HCT116 (cell line): ENCODE measurements around the gene KIFC1. TPM values are rescaled to one million over a fixed set of nuclear protein-coding genes. Genes with fewer than 3 reads are reported as not detected.

Source experiments
- ATAC-seq: fragments of 200-7000 bp; cut with Tn5 transposase; 2 replicates; pipeline ENCODE4 v1.9.1; 2020; ENCODE audit warnings: mild to moderate bottlenecking, moderate library complexity
- BruUV-seq: library from RNA; stranded (reverse); fragments of 400-500 nt; replicated peaks from 2 replicates; lab custom pipeline; 2021; lab: Mats Ljungman, UMichigan
- CTCF ChIA-PET: fragments of 300-600 bp; sonication (Branson Sonifier 250); formaldehyde crosslinking; loops from one replicate; lab custom pipeline; 2021; ENCODE audit warnings: antibody characterized with exemption; lab: Charles Lee
- POLR2A ChIA-PET: fragments of 300-600, 350-600 bp; sonication (Branson Sonifier 250); formaldehyde crosslinking; loops from one replicate; lab custom pipeline; 2021; ENCODE audit warnings: antibody characterized with exemption; lab: Charles Lee
- RAD21 ChIA-PET, 2 experiments: fragments of 300-600 bp; sonication (Branson Sonifier 250); formaldehyde crosslinking; loops; one replicate each; lab custom pipeline; 2023; ENCODE audit warnings: low total read pairs in 2 of 2; ENCODE audit not compliant: uncharacterized antibody in 2 of 2, unreplicated experiment in 2 of 2, low non-redundant PET in 1 of 2; lab: Charles Lee
- DNase-seq: peaks from one replicate; pipeline ENCODE4 v3.0.0-alpha.2; 2010; ENCODE audit warnings: low read depth, low spot score
- H2AFZ ChIP-seq: fragments of 200-600 bp; shearing (Covaris generic), sonication (generic); 2 replicates; pipeline ENCODE4 v1.6.1; 2017; ENCODE audit warnings: low read depth, mixed run types, mixed read lengths, antibody characterized with exemption, low read length; ENCODE audit not compliant: poor library complexity, severe bottlenecking
- H3K27ac ChIP-seq: 2 replicates; pipeline ENCODE4 v1.5.1; 2012; ENCODE audit warnings: low read depth, low read length
- H3K27me3 ChIP-seq: fragments of 200-600 bp; sonication (generic); 2 replicates; pipeline ENCODE4 v1.6.1; 2016; ENCODE audit warnings: mixed run types, low read length, mixed read lengths; ENCODE audit not compliant: insufficient read depth
- H3K36me3 ChIP-seq, 2 experiments: fragments of 200-500 bp in 1 of 2; fragments of 200-600 bp in 1 of 2; sonication (Bioruptor generic) in 1 of 2; sonication (generic) in 1 of 2; 2 replicates each; pipeline versions ENCODE4 v1.5.1 to v1.6.1; 2014 to 2016; ENCODE audit warnings: low read length in 2 of 2, inconsistent platforms in 1 of 2, mixed read lengths in 1 of 2, mixed run types in 1 of 2; ENCODE audit not compliant: insufficient read depth in 2 of 2, control insufficient read depth in 1 of 2
- H3K4me1 ChIP-seq, 2 experiments: fragments of 200-600 bp in 1 of 2; sonication (generic) in 1 of 2; 2 replicates each; pipeline versions ENCODE4 v1.5.1 to v1.6.1; 2012 to 2017; ENCODE audit warnings: low read length in 2 of 2, inconsistent platforms in 1 of 2, mild to moderate bottlenecking in 1 of 2, mixed read lengths in 1 of 2, mixed run types in 1 of 2, moderate library complexity in 1 of 2; ENCODE audit not compliant: insufficient read depth in 2 of 2, control insufficient read depth in 1 of 2
- H3K4me2 ChIP-seq: fragments of 200-600 bp; sonication (generic); 2 replicates; pipeline ENCODE4 v1.6.1; 2017; ENCODE audit warnings: mixed run types, low read length, mixed read lengths
- H3K4me3 ChIP-seq, 2 experiments: fragments of 200-600 bp in 1 of 2; sonication (generic) in 1 of 2; replicated peaks in 1 of 2; 2 replicates each; pipeline ENCODE4 v1.5.1; 2011 to 2016; ENCODE audit warnings: low read length in 2 of 2, control low read depth in 1 of 2, low read depth in 1 of 2, mild to moderate bottlenecking in 1 of 2, mixed read lengths in 1 of 2, mixed run types in 1 of 2
- H3K79me2 ChIP-seq: fragments of 200-600 bp; sonication (generic); 2 replicates; pipeline ENCODE4 v1.6.1; 2017; ENCODE audit warnings: mild to moderate bottlenecking, mixed run types, low read length, moderate library complexity, mixed read lengths; ENCODE audit not compliant: insufficient read depth
- H3K9ac ChIP-seq: fragments of 200-600 bp; sonication (generic); 2 replicates; pipeline ENCODE4 v1.6.1; 2016; ENCODE audit warnings: low read length, mixed read lengths
- H3K9me2 ChIP-seq: fragments of 200-600 bp; sonication (generic), shearing (Covaris generic); 2 replicates; pipeline ENCODE4 v1.6.1; 2017; ENCODE audit warnings: mixed run types, mild to moderate bottlenecking, moderate library complexity; ENCODE audit not compliant: insufficient read depth
- H3K9me3 ChIP-seq, 2 experiments: fragments of 200-500 bp in 1 of 2; fragments of 200-600 bp in 1 of 2; sonication (Bioruptor generic) in 1 of 2; sonication (generic) in 1 of 2; 2 replicates each; pipeline ENCODE4 v1.6.1; 2014 to 2017; ENCODE audit warnings: low read length in 2 of 2, mixed read lengths in 2 of 2, inconsistent platforms in 1 of 2, low read depth in 1 of 2, mild to moderate bottlenecking in 1 of 2, mixed run types in 1 of 2, moderate library complexity in 1 of 2; ENCODE audit not compliant: control insufficient read depth in 1 of 2, insufficient read depth in 1 of 2
- H4K20me1 ChIP-seq: fragments of 200-600 bp; sonication (generic), shearing (Covaris generic); 2 replicates; pipeline ENCODE4 v1.6.1; 2017; ENCODE audit warnings: mixed run types, mild to moderate bottlenecking, moderate library complexity; ENCODE audit not compliant: insufficient read depth
- ATF3 ChIP-seq: IDR thresholded peaks from 2 replicates; pipeline ENCODE4 v1.6.1; 2012
- POLR2A ChIP-seq: IDR thresholded peaks from 2 replicates; pipeline ENCODE4 v1.7.0; 2011; ENCODE audit warnings: borderline replicate concordance; ENCODE audit not compliant: insufficient read depth, insufficient read length; ENCODE audit errors: extremely low read depth
- POLR2AphosphoS5 ChIP-seq: IDR thresholded peaks from 2 replicates; pipeline ENCODE4 v1.6.1; 2011; ENCODE audit warnings: mild to moderate bottlenecking, low read depth, low read length, moderate library complexity
- SP1 ChIP-seq: IDR thresholded peaks from 2 replicates; pipeline ENCODE4 v1.6.1; 2012; ENCODE audit warnings: low read depth
- TCF7L2 ChIP-seq: IDR thresholded peaks from 2 replicates; pipeline ENCODE4 v1.7.0; 2011; ENCODE audit warnings: borderline replicate concordance, inconsistent platforms; ENCODE audit not compliant: insufficient read depth, insufficient read length; ENCODE audit errors: extremely low read depth
- YY1 ChIP-seq: IDR thresholded peaks from 2 replicates; pipeline ENCODE4 v1.6.1; 2011; ENCODE audit warnings: low read length, low read depth, moderate library complexity, mild to moderate bottlenecking; ENCODE audit not compliant: insufficient replicate concordance; ENCODE audit errors: extremely low read depth
- ZNF274 ChIP-seq: fragments of 200-500 bp; sonication (Bioruptor generic); IDR thresholded peaks from 2 replicates; pipeline ENCODE4 v1.6.1; 2014; ENCODE audit warnings: mild to moderate bottlenecking, low read depth, low read length, inconsistent platforms
- intact Hi-C: fragments of 100-400 bp; cut with micrococcal nuclease; formaldehyde crosslinking; loops from 2 replicates; pipeline ENCODE4 v1.10.0; 2022
- total RNA-seq: library from RNA; stranded (reverse); gene quantifications from one replicate; pipeline ENCODE4 v1.2.1, GENCODE V29; 2021; ENCODE audit not compliant: unreplicated experiment
- TF ChIP-seq, protein P1 (sequence below), 3 experiments: fragments of 200-600 bp in 1 of 3; sonication (generic) in 1 of 3; IDR thresholded peaks in 2 of 3; conservative IDR thresholded peaks in 1 of 3; 2 replicates each; pipeline ENCODE4 v1.5.1; 2012 to 2017; ENCODE audit warnings: low read depth in 2 of 3, low read length in 2 of 3, antibody characterized with exemption in 1 of 3, borderline replicate concordance in 1 of 3, control low read depth in 1 of 3, mild to moderate bottlenecking in 1 of 3, mixed read lengths in 1 of 3, mixed run types in 1 of 3, moderate library complexity in 1 of 3; ENCODE audit not compliant: insufficient read depth in 1 of 3

The KIFC1 gene
- total RNA-seq, 1 experiment from 2014 or later: 84.7 TPM

DNA sequence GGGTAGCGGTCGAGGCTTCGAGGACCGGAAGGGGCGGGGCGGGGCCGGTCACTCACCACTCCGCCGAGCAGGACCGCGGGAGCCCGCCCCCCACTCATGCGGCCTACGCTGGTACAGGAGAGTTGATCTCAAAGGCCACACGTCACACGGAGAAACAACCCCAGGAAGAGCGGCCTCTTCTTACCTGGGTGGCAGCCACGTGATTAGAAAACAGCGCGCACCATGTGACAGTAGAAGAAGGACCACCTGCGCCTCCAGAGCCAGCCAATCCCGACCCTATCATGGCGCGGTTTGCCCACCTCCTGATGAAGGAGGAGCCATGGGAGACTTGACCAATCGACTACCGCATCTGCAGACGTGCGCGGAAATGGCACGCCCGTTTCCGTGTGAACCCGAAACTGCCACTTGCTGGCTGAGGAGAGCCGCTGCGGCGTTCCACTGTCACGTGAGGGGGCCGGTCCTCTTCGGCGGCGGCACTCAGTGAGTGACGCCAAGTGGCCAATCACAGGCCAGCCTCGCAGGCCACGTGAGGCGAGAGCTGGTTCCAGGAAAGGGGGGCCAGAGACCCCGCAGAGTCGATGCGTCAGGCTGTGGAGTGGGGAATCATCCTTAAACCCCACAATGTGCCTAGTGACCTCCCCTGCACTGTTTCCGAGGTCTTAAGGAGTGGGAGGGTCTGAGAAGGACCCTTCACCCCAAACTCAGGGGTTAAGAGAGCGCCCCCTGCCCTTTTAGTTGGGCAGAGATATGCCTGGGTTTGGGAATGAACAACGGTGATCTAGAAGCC lies 26.5 kb downstream of the KIFC1 start, which contains the start of gene CUTA:
TSS of gene CUTA (minus strand) at position 205 of the 787 bp plus-strand sequence. CDS start at position 98, 107 bp downstream.
- H3K27ac ChIP-seq: peak within 1 kb of the TSS; percentile 93
- DNase-seq: peak; percentile 99
- no peaks in the 10 kb centered on the region for H3K9me3 ChIP-seq
- no peaks in the 10 kb centered on the region for H3K9me2 ChIP-seq
- RAD21 ChIA-PET: no interaction called here
- peak within 1 kb of the TSS; percentile 97 for H3K4me2 ChIP-seq
- TF ChIP-seq SP1 (no peak), POLR2A (peak; percentile 32), POLR2AphosphoS5 (peak; percentile 65), YY1 (no peak), TCF7L2 (peak; percentile 88), ATF3 (no peak), ZNF274 (no peak)
- TF ChIP-seq, protein P1, sequence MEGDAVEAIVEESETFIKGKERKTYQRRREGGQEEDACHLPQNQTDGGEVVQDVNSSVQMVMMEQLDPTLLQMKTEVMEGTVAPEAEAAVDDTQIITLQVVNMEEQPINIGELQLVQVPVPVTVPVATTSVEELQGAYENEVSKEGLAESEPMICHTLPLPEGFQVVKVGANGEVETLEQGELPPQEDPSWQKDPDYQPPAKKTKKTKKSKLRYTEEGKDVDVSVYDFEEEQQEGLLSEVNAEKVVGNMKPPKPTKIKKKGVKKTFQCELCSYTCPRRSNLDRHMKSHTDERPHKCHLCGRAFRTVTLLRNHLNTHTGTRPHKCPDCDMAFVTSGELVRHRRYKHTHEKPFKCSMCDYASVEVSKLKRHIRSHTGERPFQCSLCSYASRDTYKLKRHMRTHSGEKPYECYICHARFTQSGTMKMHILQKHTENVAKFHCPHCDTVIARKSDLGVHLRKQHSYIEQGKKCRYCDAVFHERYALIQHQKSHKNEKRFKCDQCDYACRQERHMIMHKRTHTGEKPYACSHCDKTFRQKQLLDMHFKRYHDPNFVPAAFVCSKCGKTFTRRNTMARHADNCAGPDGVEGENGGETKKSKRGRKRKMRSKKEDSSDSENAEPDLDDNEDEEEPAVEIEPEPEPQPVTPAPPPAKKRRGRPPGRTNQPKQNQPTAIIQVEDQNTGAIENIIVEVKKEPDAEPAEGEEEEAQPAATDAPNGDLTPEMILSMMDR (IDR thresholded peaks at IDR 0.05 in 2 of 3, conservative IDR thresholded peaks at IDR 0.05 in 1 of 3; ENCODE audit: borderline replicate concordance in 1 of 3, insufficient read depth in 1 of 3, low read depth in 2 of 3, low read length in 2 of 3): peak in 2 of 3 experiments; percentile 48 to 60; a peak in 4 of 6 replicates
- BruUV-seq: no TSS peak
- no peak within 1 kb of the TSS for H2AFZ ChIP-seq
- peak within 1 kb of the TSS; percentile 81 for H3K9ac ChIP-seq
- intact Hi-C loops: loop anchor here (10.0 kb wide), 1 partner anchor 213 kb away; the partner anchor contains the start of genes HSD17B8, RING1, RXRB and SLC39A7
- peaks cover 5 to 25% of the 10 kb centered on the region in 2 experiments; a peak in 3 of 4 replicates for H3K36me3 ChIP-seq
- H3K27me3 ChIP-seq: no peaks in the 10 kb centered on the region
- H4K20me1 ChIP-seq: no peaks in the 10 kb centered on the region
- peak; percentile 92 for ATAC-seq
- H3K79me2 ChIP-seq: peaks cover 32% of the 10 kb centered on the region
- CTCF ChIA-PET: interaction anchor here (1.0 to 1.4 kb wide), 4 partner anchors 8 to 28 kb away, joined by 3 to 4 read pairs (median 4); no protein-coding TSS in a partner anchor
- H3K4me3 ChIP-seq: peak within 1 kb of the TSS; percentile 86 to 94
- H3K4me1 ChIP-seq: peaks cover 13 to 29% of the 10 kb centered on the region in 2 experiments
- POLR2A ChIA-PET: interaction anchor here (0.5 to 1.2 kb wide), 2 partner anchors 11 to 157 kb away, joined by 3 read pairs; no protein-coding TSS in a partner anchor
